ENCODE results near the gene DNAJC30. TPM values are rescaled to one million over a fixed set of nuclear protein-coding genes. Genes with fewer than 3 reads are reported as not detected.
A peak's percentile ranks its signal among the peaks of the same experiment; 100 is the strongest.
"Not testable (repeated sequence)": the region's sequence is repeated elsewhere in the genome, so short reads cannot be mapped to it uniquely, and the experiment has no call there.

The DNAJC30 gene
- total and polyA plus RNA-seq, 8 donors: 7.2 to 10.4 (median 9.9) TPM

- Histone ChIP-seq H3K9me3 (no peaks in the 10 kb centered on the region), H3K4me1 (peaks cover 10 to 33% of the 10 kb centered on the region in 2 donors), H3K36me3 (no peaks in the 10 kb centered on the region), H3K27me3 (peaks cover 0 to 63% of the 10 kb centered on the region in 2 donors), H3K4me3 (no peak overlapping the region), H3K27ac (no peak overlapping the region)
- intact Hi-C loops (cut with DNase I): loop anchor here in 1 of 2 donors (10.0 kb wide), 1 partner anchor 107 kb away; no protein-coding TSS in a partner anchor
- TF ChIP-seq CTCF (IDR thresholded peaks at IDR 0.05): no peak
- no peak for DNase-seq
- ATAC-seq: no peak
These were observed 38.1 kb upstream of the DNAJC30 start for GRCh38 chr7:73721377-73721817.

- DNase-seq, ATAC-seq, H3K36me3 ChIP-seq, H3K27ac ChIP-seq, H3K9me3 ChIP-seq, H3K4me3 ChIP-seq: not testable (repeated sequence)
- Histone ChIP-seq H3K4me1 (peaks cover 10 to 43% of the 10 kb centered on the region in 2 donors), H3K27me3 (peaks cover 0 to 67% of the 10 kb centered on the region in 2 donors)
- intact Hi-C loops (cut with DNase I): loop anchor here in 1 of 2 donors (10.0 kb wide), 1 partner anchor 106 kb away; no protein-coding TSS in a partner anchor
These were observed 37.2 kb upstream of the DNAJC30 start for GRCh38 chr7:73720443-73720842.

- H3K36me3 ChIP-seq: no peaks in the 10 kb centered on the region
- H3K9me3 ChIP-seq: no peaks in the 10 kb centered on the region
- TF ChIP-seq CTCF (IDR thresholded peaks at IDR 0.05): no peak
- peaks cover 0 to 68% of the 10 kb centered on the region in 2 donors for H3K27me3 ChIP-seq
- peak overlapping the region; percentile 82 to 97 for H3K4me3 ChIP-seq
- intact Hi-C loops (cut with DNase I): loop anchor here in 1 of 2 donors (10.0 kb wide), 1 partner anchor 105 kb away; no protein-coding TSS in a partner anchor
- ATAC-seq (no peak), DNase-seq (no peak)
- peaks cover 10 to 46% of the 10 kb centered on the region in 2 donors for H3K4me1 ChIP-seq
- H3K27ac ChIP-seq: no peak overlapping the region
These were observed 36.5 kb upstream of the DNAJC30 start for GRCh38 chr7:73719806-73720169.

- peaks cover 10 to 46% of the 10 kb centered on the region in 2 donors for H3K4me1 ChIP-seq
- H3K9me3 ChIP-seq: no peaks in the 10 kb centered on the region
- DNase-seq: peak; percentile 51 to 94 (median 76)
- H3K36me3 ChIP-seq: no peaks in the 10 kb centered on the region
- peak; percentile 84 for ATAC-seq
- TF ChIP-seq CTCF (IDR thresholded peaks at IDR 0.05): no peak
- peak within 1 kb of the TSS; percentile 82 to 97 for H3K4me3 ChIP-seq
- H3K27ac ChIP-seq: no peak within 1 kb of the TSS
- intact Hi-C loops (cut with DNase I): no loop called here
- H3K27me3 ChIP-seq: peaks cover 0 to 68% of the 10 kb centered on the region in 2 donors
These were observed 35.9 kb upstream of the DNAJC30 start, which contains the start of gene STX1A for GRCh38 chr7:73718905-73719805. TSS of gene STX1A (minus strand) at chr7:73719669. CDS start at chr7:73719631, 38 bp downstream.

GRCh38 chr7:73718438-73718881 lies 35.2 kb upstream of the DNAJC30 start:
- no peak for DNase-seq
- H3K36me3 ChIP-seq: no peaks in the 10 kb centered on the region
- intact Hi-C loops (cut with DNase I): no loop called here

More at GRCh38 chr7:73718438-73718881, 35.2 kb upstream of the DNAJC30 start:
- Histone ChIP-seq H3K9me3 (no peaks in the 10 kb centered on the region), H3K4me3 (peak overlapping the region; percentile 82 to 97), H3K27me3 (peaks cover 0 to 73% of the 10 kb centered on the region in 2 donors), H3K4me1 (peaks cover 10 to 46% of the 10 kb centered on the region in 2 donors), H3K27ac (no peak overlapping the region)
- no peak for ATAC-seq
- no peak for TF ChIP-seq CTCF (IDR thresholded peaks at IDR 0.05)
